HUES6 (cell line): ENCODE data around the gene WNT8B.

Experiments
- H3K27ac ChIP-seq: 2 replicates; pipeline ENCODE4 v1.7.0; 2013; ENCODE audit warnings: low read depth, mild to moderate bottlenecking, low read length, inconsistent platforms
- H3K27me3 ChIP-seq: 2 replicates; pipeline ENCODE4 v1.6.1; 2013; ENCODE audit warnings: low read length; ENCODE audit not compliant: control insufficient read depth, insufficient read depth
- H3K36me3 ChIP-seq: 2 replicates; pipeline ENCODE4 v1.6.1; 2013; ENCODE audit warnings: low read length; ENCODE audit not compliant: control insufficient read depth, insufficient read depth
- H3K4me1 ChIP-seq: 2 replicates; pipeline ENCODE4 v1.6.1; 2013; ENCODE audit warnings: low read length; ENCODE audit not compliant: control insufficient read depth, insufficient read depth
- H3K4me3 ChIP-seq: 2 replicates; pipeline ENCODE4 v1.5.1; 2013; ENCODE audit warnings: low read depth, low read length
- H3K9ac ChIP-seq: one replicate; pipeline ENCODE4 v1.6.1; 2013; ENCODE audit warnings: mild to moderate bottlenecking, low read length
- H3K9me3 ChIP-seq: 2 replicates; pipeline ENCODE4 v1.6.1; 2013; ENCODE audit warnings: low read depth, low read length; ENCODE audit not compliant: control insufficient read depth, insufficient read depth

Gene WNT8B

DNA sequence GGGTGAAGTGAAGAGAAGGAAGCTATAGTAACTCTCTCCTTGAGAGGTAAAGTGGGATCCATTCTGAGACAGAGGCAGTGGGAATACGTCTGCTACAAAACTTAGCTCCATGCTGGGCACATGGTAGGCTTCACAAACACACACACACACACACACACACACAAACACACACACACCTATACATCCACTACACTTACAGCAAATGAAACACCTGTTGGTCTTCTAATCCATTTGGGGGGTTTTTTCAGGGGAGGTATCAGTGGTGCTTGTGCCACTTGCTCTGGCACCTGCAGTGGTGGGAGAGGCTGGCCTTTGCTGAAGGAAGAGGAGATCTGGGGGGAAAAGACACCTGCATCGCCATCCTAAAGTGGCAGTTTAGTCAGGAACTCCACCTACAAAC is 42.4 kb downstream of the WNT8B start:
- H3K27ac ChIP-seq, result no peak overlapping the region
- H3K4me3 ChIP-seq, result no peak overlapping the region
- H3K36me3 ChIP-seq, result no peaks in the 10 kb centered on the region
- H3K4me1 ChIP-seq, result no peaks in the 10 kb centered on the region
- peaks cover 3% of the 10 kb centered on the region; the same call in 1 of the 2 replicates for H3K27me3 ChIP-seq
- H3K9ac ChIP-seq, result no peak overlapping the region
- no peaks in the 10 kb centered on the region for H3K9me3 ChIP-seq

DNA sequence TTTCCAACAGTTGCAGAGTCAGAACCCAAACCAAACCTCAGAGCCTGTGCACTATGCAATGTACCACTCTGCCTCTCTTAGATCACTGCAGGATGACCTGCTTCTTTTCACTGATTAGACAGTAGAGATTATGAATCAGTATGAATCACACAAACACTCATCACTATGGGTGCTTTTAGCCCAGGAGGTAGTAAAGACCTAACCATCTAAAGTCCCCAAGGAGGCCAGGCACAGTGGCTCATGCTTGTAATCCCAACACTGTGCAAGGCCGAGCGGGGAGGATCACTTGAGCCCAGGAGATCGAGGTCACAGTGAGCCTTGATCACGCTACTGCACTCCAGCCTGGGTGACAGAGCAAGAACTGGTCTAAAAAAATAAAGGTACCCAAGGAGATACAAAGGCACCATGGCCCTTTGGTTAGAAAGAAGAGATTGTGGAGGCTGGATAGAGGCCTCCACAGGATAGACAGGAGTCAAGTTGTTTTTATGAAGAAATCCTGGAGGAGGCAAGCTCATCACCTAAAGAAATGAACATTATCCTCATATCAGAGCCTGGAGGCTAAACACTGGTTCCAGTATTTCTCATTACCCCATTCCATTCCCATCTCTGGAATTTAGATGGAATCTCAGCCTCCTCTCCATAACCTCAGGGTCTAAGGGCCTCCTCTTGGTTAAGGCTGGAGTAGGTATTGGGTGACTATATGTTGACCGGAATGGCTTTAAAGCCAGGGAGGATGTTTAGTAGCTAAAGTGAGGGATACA is 44.0 kb downstream of the WNT8B start:
- H3K27ac ChIP-seq, result no peak overlapping the region

DNA sequence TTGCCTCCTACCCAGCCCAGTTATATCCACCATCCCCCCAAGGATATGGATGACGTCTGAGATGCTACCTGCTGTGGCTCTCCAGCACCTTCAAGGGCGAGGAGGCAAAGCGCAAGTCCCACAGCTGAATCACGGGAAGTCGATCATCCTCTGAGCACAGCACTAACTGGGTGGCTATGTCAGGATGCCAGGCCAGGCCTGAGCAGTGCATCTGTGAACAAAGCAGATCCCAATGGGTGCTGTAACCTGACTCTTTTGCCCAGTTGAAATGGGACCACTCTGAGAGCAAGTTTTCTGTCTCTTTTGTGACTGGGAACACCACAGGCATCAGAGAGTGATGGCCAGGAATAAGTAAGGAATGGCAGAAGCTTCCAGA is 44.5 kb downstream of the WNT8B start:
- no peak overlapping the region for H3K9ac ChIP-seq
- no peak overlapping the region for H3K27ac ChIP-seq
- H3K9me3 ChIP-seq, result no peaks in the 10 kb centered on the region
- H3K27me3 ChIP-seq, result peaks cover 3% of the 10 kb centered on the region; the same call in 1 of the 2 replicates
- no peaks in the 10 kb centered on the region for H3K4me1 ChIP-seq
- no peak overlapping the region for H3K4me3 ChIP-seq
- H3K36me3 ChIP-seq, result no peaks in the 10 kb centered on the region

More for the DNA sequence above, 44.0 kb downstream of the WNT8B start:
- H3K9me3 ChIP-seq, result no peaks in the 10 kb centered on the region
- peaks cover 3% of the 10 kb centered on the region; the same call in 1 of the 2 replicates for H3K27me3 ChIP-seq
- H3K36me3 ChIP-seq, result no peaks in the 10 kb centered on the region
- no peak overlapping the region for H3K4me3 ChIP-seq
- H3K4me1 ChIP-seq, result no peaks in the 10 kb centered on the region
- H3K9ac ChIP-seq, result no peak overlapping the region

DNA sequence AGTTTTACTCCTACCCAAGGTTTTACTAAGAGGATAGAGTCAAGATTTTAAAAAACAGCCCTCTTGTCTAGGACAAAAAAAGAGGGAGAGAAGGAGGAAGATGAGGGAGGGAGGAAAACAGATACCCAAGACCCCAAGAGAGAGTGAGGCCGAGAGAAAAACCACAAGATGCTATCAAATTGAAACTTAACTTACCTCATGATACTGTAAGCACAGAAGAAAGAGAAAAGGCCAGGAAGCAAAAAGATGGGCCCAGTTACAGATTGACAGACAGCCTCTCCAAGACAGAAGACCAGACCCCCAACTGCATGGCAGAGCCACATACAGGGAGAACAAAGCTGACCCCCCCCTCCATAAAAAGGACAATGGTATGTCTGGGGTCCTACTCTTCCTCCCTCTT is 45.5 kb downstream of the WNT8B start:
- Histone ChIP-seq H3K9me3 (no peaks in the 10 kb centered on the region), H3K36me3 (no peaks in the 10 kb centered on the region), H3K27ac (no peak overlapping the region), H3K4me3 (no peak overlapping the region), H3K27me3 (peaks cover 3% of the 10 kb centered on the region; the same call in 1 of the 2 replicates), H3K9ac (no peak overlapping the region), H3K4me1 (no peaks in the 10 kb centered on the region)

DNA sequence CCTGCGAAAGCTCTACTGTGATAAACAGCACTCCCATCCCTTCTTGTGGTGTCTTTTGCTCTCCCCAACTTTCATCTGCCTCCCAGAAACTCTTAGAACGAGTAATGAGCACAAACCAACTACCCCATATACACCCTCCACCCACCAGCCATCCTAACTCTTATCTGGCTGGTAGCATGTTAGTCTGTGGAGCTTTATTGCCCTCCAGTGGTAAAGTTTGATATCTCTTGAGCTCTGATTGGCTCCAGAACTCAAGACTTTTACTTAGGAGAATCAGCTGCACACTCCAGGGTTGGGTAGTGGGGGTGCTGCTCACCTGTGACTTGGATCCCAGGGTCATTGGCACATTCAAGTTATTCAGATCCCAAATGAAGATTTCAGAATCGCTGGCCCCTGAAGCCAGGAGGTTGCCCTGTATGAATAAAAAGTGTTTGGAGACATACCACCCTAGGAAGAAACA is 45.9 kb downstream of the WNT8B start:
- Histone ChIP-seq H3K9me3 (no peaks in the 10 kb centered on the region), H3K9ac (no peak overlapping the region), H3K27me3 (peaks cover 3% of the 10 kb centered on the region; the same call in 1 of the 2 replicates), H3K4me3 (no peak overlapping the region), H3K27ac (no peak overlapping the region), H3K36me3 (no peaks in the 10 kb centered on the region), H3K4me1 (no peaks in the 10 kb centered on the region)

DNA sequence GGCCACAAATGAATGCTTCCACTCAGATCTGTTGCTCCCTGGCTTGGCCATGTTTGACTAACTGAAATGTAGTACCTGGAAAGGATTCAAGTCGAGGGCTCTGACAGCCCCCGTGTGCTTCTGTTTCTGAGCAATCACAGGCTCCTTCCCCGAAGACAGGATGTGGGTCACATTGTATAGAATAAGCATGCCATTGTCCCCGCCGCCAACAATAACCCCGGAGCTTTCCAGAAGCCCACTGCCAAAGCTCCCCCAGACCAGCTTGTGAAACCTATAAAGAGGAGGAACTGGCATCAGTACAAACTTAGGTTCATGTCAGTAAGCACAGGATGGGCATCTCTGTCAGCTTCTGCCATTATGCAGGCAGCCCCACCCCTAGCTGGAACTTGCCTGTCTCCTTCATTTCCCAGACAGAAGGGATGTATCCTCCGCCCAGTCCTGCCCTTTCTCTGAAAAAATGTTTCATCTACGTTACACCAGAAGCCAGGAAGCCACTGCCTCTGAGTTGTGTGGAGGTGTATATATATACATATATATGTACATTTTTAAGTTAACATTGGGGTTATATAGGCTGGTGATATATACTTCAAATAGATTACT is 46.5 kb downstream of the WNT8B start:
- H3K36me3 ChIP-seq, result no peaks in the 10 kb centered on the region
- no peak overlapping the region for H3K4me3 ChIP-seq
- H3K9me3 ChIP-seq, result no peaks in the 10 kb centered on the region
- H3K27me3 ChIP-seq, result peaks cover 3% of the 10 kb centered on the region; the same call in 1 of the 2 replicates
- H3K9ac ChIP-seq, result no peak overlapping the region
- no peak overlapping the region for H3K27ac ChIP-seq
- no peaks in the 10 kb centered on the region for H3K4me1 ChIP-seq

DNA sequence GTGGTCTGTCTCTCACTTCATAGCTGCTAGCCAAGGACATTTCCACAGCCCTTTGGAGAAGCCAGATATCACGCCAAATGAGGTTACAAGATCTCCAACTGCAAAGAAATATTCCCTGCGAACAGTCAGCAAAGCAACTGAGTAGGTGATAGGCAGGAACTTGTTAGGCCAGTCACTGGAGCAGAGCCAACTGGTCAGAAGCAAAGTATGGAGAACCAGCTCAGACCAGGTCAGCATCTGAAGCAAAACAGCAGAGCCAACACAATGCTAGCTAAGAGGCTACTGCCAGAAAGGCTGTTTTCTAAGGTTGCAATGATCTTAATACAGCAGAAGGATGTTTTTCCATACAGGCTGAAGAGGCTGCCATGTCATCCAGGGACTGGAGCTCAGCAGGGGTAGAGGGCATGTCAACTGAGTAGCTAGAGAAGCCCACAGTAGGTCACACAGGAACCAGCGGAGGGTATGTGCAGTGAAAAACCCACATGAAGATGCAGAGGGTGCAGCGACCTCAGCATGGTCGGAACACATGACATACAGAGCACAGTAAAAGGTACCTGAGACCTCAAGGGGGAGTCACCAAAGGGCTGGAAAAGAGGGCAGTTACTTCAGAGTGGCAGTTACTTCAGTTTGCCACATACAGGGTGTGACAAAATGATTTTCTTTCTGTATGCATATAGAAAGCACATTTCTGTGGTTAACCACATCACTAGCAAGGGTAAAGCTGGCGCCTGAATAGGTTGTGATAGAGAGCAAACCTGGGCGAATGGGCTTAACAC is 47.9 kb downstream of the WNT8B start:
- no peaks in the 10 kb centered on the region for H3K4me1 ChIP-seq
- no peak overlapping the region for H3K9ac ChIP-seq
- H3K27ac ChIP-seq, result no peak overlapping the region

DNA sequence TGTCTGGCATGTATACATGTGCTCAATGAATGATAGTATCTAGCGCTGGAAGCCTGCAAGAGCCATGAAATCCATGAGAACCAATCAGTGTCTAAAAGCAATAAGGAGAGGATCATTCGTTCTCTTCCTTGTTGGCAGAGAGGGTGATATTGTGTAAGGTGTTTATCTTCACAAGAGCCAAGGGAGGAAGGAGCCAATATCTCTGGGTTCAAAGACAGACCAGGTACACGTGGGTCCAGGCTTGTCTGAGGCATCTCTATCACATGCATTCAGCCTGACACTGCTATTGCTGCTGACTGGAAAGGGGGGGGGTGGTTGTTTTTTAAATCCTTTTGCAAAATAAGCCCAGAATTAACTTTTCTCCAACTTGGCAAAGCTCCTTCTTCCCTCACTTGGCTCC is 52.8 kb downstream of the WNT8B start:
- Histone ChIP-seq H3K9ac (no peak overlapping the region), H3K9me3 (no peaks in the 10 kb centered on the region), H3K27ac (no peak overlapping the region), H3K27me3 (peaks cover 18% of the 10 kb centered on the region), H3K4me3 (no peak overlapping the region), H3K36me3 (no peaks in the 10 kb centered on the region), H3K4me1 (no peaks in the 10 kb centered on the region)

More for the DNA sequence above, 47.9 kb downstream of the WNT8B start:
- Histone ChIP-seq H3K4me3 (no peak overlapping the region), H3K27me3 (peaks cover 3% of the 10 kb centered on the region; the same call in 1 of the 2 replicates), H3K9me3 (no peaks in the 10 kb centered on the region), H3K36me3 (no peaks in the 10 kb centered on the region)

DNA sequence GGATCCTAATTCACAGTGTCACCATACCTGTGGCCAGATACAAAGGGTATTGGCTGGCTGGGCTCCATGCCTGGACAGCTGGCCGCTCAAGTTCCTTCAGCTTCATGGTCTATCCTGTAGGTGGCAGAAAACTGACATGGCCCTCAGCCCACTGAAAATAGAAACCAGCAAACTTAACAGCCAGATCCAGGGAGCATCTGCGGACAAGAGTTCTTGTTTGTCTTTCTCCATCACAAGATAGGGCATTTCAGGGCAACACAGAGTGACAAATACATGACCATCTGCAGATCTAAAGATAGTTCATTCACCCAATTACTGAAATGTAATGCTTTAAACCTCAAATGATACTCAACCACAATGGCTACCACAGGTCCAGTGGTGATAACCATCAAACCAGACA is 54.0 kb downstream of the WNT8B start:
- Histone ChIP-seq H3K4me1 (no peaks in the 10 kb centered on the region), H3K36me3 (no peaks in the 10 kb centered on the region), H3K9ac (no peak overlapping the region), H3K9me3 (no peaks in the 10 kb centered on the region), H3K27me3 (peaks cover 23% of the 10 kb centered on the region), H3K27ac (no peak overlapping the region), H3K4me3 (no peak overlapping the region)

DNA sequence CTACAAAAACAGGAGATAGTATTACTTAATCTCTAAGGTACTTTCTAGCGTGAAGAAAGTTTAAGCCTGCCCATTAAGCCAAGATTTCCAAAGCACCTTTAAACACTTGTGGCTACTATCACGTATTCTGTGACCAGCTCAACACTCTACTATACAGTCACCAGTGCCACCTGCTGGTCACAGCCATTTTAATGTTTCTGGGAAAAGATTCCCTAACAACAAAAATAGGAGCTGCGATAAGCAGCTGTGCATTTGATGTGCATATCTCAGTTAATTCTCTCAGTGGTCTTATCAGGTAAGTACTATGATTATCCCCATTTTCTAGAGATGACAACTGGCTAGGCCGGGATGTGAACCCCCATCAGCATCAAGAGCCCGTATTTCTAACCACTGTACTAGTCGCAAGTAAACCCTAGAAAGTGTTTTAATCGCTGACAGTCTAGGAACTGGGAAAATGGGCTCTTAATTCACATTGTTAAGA is 56.0 kb downstream of the WNT8B start:
- Histone ChIP-seq H3K27ac (no peak overlapping the region), H3K4me1 (no peaks in the 10 kb centered on the region), H3K9me3 (no peaks in the 10 kb centered on the region), H3K36me3 (peaks cover 14% of the 10 kb centered on the region), H3K4me3 (peak overlapping the region; percentile 61), H3K27me3 (peaks cover 23% of the 10 kb centered on the region), H3K9ac (no peak overlapping the region)
